Lower leg skin (tissue), 4 donors: ENCODE measurements around the gene LAMC2. TPM values are rescaled to one million over a fixed set of nuclear protein-coding genes. Genes with fewer than 3 reads are reported as not detected.

Experiments
- DNase-seq, 2 donors: peaks; one replicate each; pipeline ENCODE4 v3.0.0-alpha.2; 2019; ENCODE audit warnings: low spot score in 2 of 2
- H3K4me3 ChIP-seq: fragments of 200-600 bp; sonication (generic); 2 replicates; pipeline ENCODE4 v1.5.1; 2017; ENCODE audit warnings: mild to moderate bottlenecking, low read depth; ENCODE audit not compliant: poor library complexity, severe bottlenecking
- CTCF ChIP-seq, 3 donors: fragments of 450-650 bp; IDR thresholded peaks; one replicate each; pipeline ENCODE4 v1.5.1; 2016; ENCODE audit warnings: antibody characterized with exemption in 3 of 3, mild to moderate bottlenecking in 3 of 3, moderate library complexity in 2 of 3
- POLR2A ChIP-seq, 2 donors: fragments of 450-650 bp; IDR thresholded peaks; one replicate each; pipeline ENCODE4 v1.6.1; 2016 to 2017; ENCODE audit warnings: antibody characterized with exemption in 2 of 2, mild to moderate bottlenecking in 1 of 2, moderate library complexity in 1 of 2
- WGBS, 2 donors: methylation state at CpG; one replicate each; pipeline ENCODE4 v1.1.5; 2018; 5-methylcytosine and 5-hydroxymethylcytosine counted together
- intact Hi-C: fragments of 100-400 bp; cut with DNase I; formaldehyde crosslinking; loops from one replicate; pipeline ENCODE4 v1.15.0; 2023; ENCODE audit warnings: low total_unique reads
- total RNA-seq, 4 donors: library from RNA; depleted of rRNA; stranded (reverse); fragments of >200 nt; gene quantifications; one replicate each; pipeline ENCODE4 v1.1.0, GENCODE V29; 2016

LAMC2 gene
- total RNA-seq, 4 donors from 2014 or later = 29.6 to 36.8 (median 33.1) TPM

DNA sequence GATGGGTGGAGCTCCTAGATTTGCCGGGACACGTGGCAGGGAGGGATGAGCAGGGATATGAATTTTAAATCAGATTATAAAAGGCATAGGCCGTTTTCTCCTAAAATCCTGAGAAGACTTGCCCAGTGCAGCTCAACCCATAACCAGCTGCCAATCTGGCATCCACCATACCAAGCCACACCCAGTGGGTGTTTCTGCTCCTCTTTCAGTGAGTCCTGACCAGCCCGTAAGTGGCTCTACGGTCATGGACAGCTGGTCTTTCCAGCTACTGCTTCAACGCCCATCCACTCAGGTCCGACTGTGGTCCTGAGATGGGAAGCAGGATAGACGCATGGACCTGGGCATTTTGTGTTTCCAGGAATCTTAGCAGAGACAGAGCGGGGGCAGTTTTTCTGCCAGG lies 107.2 kb downstream of the LAMC2 start:
- DNase-seq = no peak
- 42 to 57% methylated on average over 9 of the region's 9 CpGs for WGBS, 2 donors
- H3K4me3 ChIP-seq = no peak overlapping the region
- TF ChIP-seq POLR2A (IDR thresholded peaks at IDR 0.05) (no peak), CTCF (IDR thresholded peaks at IDR 0.05) (no peak)
- intact Hi-C loops = no loop called here

DNA sequence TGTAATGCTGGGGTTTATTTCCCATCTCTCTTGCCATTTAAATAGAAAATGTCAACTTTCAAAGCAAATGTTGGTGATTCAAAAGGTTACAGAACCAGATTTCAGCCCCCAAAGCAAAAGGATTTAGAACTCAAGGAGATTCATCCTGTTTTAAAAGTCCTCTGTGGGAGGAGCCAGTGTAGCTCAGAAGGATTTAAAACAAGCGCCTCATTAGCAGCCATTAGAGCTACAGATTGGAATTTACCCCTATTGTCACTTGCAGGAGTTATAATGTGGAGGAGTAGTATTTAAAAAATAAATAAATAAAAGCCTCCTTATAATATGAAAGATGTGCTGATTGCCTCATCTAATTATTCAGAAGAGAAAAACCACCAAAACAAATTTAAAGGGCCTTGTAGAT lies 107.8 kb downstream of the LAMC2 start:
- DNase-seq = no peak
- WGBS, 2 donors = 66 to 68% methylated on average over 1 of the region's 1 CpG
- H3K4me3 ChIP-seq = no peak overlapping the region
- intact Hi-C loops = no loop called here
- TF ChIP-seq POLR2A (IDR thresholded peaks at IDR 0.05) (no peak), CTCF (IDR thresholded peaks at IDR 0.05) (no peak)

Other genes starting within 250 kb of the LAMC2 start
- gene SHCBP1L, start 233.1 kb upstream of the LAMC2 start, total RNA-seq = 1 to 10 TPM in 1 of 4 donors, not detected in 3; 3.4 TPM
- gene LAMC1, start 162.8 kb upstream of the LAMC2 start, total RNA-seq = 100 to 1,000 TPM in 1 of 4 donors, 10 to 100 TPM in 3; 76.9 to 159 (median 81.0) TPM
- under 1 TPM in 3 of 4 donors, not detected in 1; 0.23 to 0.34 (median 0.34) TPM for gene NMNAT2, start 232.1 kb downstream of the LAMC2 start, total RNA-seq